BLaER1 treated with 17β-estradiol and CSF1 and Interleukin-3, amounts not matched to agents 10 nM and 100 nM (cell line): ENCODE results near the gene TMPRSS11A.
A peak's percentile ranks its signal among the peaks of the same experiment; 100 is the strongest.

Experiments
- H3K27ac ChIP-seq, 11 experiments: shearing (Covaris generic); formaldehyde crosslinking; 2 replicates each; pipeline ENCODE4 v1.8.1; 2022
- H3K27me3 ChIP-seq, 11 experiments: shearing (Covaris generic); formaldehyde crosslinking; 2 replicates each; pipeline ENCODE4 v1.8.1; 2022
- H3K36me3 ChIP-seq, 11 experiments: shearing (Covaris generic); formaldehyde crosslinking; 2 replicates each; pipeline ENCODE4 v1.8.1; 2022
- H3K4me1 ChIP-seq, 10 experiments: shearing (Covaris generic); formaldehyde crosslinking; 2 replicates each; pipeline ENCODE4 v1.8.1; 2022
- H3K4me2 ChIP-seq, 11 experiments: shearing (Covaris generic); formaldehyde crosslinking; 2 replicates each; pipeline ENCODE4 v1.8.1; 2022
- H3K4me3 ChIP-seq, 10 experiments: shearing (Covaris generic); formaldehyde crosslinking; 2 replicates each; pipeline ENCODE4 v1.8.1; 2022
- H3K9ac ChIP-seq, 11 experiments: shearing (Covaris generic); formaldehyde crosslinking; 2 replicates each; pipeline ENCODE4 v1.8.1; 2022
- H3K9me3 ChIP-seq, 11 experiments: shearing (Covaris generic); formaldehyde crosslinking; replicated peaks in 1 of 11; 2 replicates each; pipeline ENCODE4 v1.8.1; 2022
- H4K20me1 ChIP-seq, 11 experiments: shearing (Covaris generic); formaldehyde crosslinking; 2 replicates each; pipeline ENCODE4 v1.8.1; 2022
- Cebpa-rat ChIP-seq, 11 experiments: shearing (Covaris generic); IDR thresholded peaks; 2 replicates each; pipeline ENCODE4 v1.8.1; 2022

The TMPRSS11A gene

DNA sequence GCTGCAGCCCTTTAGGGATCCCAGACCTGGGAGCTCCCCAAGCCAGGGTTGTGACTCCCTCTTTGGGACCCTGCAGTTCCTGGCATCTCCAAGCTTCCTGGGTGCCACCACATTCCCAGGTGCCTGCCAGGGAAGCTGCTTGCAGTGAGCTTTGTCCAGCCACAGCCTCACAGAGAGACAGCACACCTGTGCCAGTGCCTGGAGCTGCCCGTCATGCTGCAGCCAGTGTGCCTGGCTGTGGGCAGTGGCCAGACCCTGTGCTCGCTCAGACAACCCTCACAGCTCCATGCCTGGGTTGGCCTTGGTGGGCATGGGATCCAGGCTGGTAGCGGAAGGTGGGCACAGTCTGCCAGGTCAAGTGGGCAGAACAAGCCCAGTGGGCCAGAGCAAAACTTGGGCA lies 36.0 kb downstream of the TMPRSS11A start:
- H3K9ac ChIP-seq, result no peak overlapping the region
- no peaks in the 10 kb centered on the region for H3K27me3 ChIP-seq
- no peaks in the 10 kb centered on the region for H4K20me1 ChIP-seq
- peaks cover 10 to 31% (median 17%) of the 10 kb centered on the region in 10 experiments; a peak in 18 of 20 replicates for H3K4me1 ChIP-seq
- H3K36me3 ChIP-seq, result peaks cover 0 to 6% (median 0%) of the 10 kb centered on the region in 11 experiments; a peak in 1 of 22 replicates
- TF ChIP-seq Cebpa-rat (IDR thresholded peaks at IDR 0.05), result no peak
- H3K4me3 ChIP-seq, result no peak overlapping the region
- peaks cover 21 to 36% (median 29%) of the 10 kb centered on the region in 11 experiments for H3K9me3 ChIP-seq
- H3K27ac ChIP-seq, result peak overlapping the region in 1 of 11 experiments; percentile 50; a peak in 3 of 22 replicates
- no peak overlapping the region; a peak in 1 of 22 replicates for H3K4me2 ChIP-seq

DNA sequence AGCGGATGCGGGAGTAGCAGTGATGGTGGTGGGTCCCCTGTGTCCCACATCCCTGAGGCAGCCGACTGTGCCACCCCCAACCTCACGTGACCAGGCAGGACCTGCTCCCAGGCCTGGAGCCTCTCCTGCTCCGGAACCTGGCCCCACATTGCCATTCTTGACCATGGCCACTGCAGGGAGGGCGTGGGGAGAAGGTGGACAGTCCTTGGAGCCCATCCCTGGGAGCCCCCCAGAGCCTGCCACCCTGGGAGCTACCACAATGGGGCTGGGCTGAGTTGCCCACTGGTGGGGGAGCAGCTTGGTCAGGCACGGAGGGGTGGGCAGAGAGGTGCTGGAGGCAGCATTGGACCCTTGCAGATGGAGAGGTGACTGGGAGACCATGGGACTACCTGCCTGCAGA lies 36.8 kb downstream of the TMPRSS11A start:
- H3K36me3 ChIP-seq, result peaks cover 0 to 6% (median 0%) of the 10 kb centered on the region in 11 experiments; a peak in 1 of 22 replicates
- no peaks in the 10 kb centered on the region for H3K27me3 ChIP-seq
- TF ChIP-seq Cebpa-rat (IDR thresholded peaks at IDR 0.05), result no peak
- H4K20me1 ChIP-seq, result no peaks in the 10 kb centered on the region
- H3K9me3 ChIP-seq, result peaks cover 21 to 36% (median 29%) of the 10 kb centered on the region in 11 experiments
- H3K9ac ChIP-seq, result no peak overlapping the region
- peaks cover 10 to 31% (median 17%) of the 10 kb centered on the region in 10 experiments; a peak in 18 of 20 replicates for H3K4me1 ChIP-seq
- H3K27ac ChIP-seq, result no peak overlapping the region
- no peak overlapping the region for H3K4me2 ChIP-seq
- H3K4me3 ChIP-seq, result no peak overlapping the region

DNA sequence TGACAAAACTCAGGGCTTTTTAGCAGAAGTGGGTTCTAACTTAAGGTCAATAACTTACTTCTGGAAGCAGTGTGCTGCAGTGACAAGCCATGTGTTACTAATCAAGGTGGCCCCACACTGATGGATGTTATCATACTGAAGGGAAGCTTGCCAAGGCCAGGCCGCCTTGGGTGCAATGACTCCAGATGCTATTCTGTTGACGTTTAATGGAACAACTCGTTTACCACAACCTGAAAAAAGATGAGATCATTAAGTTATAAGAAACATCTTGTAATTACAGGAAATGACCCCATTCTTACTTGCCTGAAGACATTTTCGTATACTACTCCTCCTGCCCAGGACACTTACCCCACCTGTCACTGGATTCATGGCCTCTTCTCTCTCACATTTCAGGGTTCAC lies 40.6 kb downstream of the TMPRSS11A start:
- Histone ChIP-seq H3K9ac (no peak overlapping the region), H3K27me3 (no peaks in the 10 kb centered on the region), H3K4me1 (peaks cover 0 to 17% (median 8%) of the 10 kb centered on the region in 10 experiments; a peak in 10 of 20 replicates)

DNA sequence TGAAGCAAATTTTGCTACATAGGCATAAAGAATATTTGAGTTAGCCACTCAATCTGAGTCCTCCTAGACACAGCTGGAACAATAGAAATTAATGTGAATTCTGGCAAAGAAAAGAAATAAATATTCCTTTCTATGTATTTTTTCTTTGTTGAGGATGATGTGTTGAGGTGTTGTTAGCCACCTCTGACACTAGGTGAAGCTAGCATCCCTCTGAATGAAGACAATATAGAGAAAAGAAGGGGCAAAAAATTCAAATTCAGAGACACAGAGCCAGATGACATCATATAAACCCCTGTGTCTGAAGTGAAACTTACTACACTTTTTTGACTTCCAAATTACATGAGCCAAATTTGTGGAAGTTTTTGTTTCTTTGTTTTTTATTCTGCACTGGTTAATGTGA lies 44.9 kb downstream of the TMPRSS11A start:
- H3K4me3 ChIP-seq, result no peak overlapping the region
- TF ChIP-seq Cebpa-rat (IDR thresholded peaks at IDR 0.05), result no peak
- H3K27me3 ChIP-seq, result no peaks in the 10 kb centered on the region
- H3K4me2 ChIP-seq, result no peak overlapping the region
- H3K4me1 ChIP-seq, result peaks cover 0 to 10% (median 8%) of the 10 kb centered on the region in 10 experiments; a peak in 10 of 20 replicates
- no peaks in the 10 kb centered on the region for H3K36me3 ChIP-seq
- H4K20me1 ChIP-seq, result no peaks in the 10 kb centered on the region
- H3K9me3 ChIP-seq, result no peaks in the 10 kb centered on the region
- no peak overlapping the region for H3K27ac ChIP-seq
- H3K9ac ChIP-seq, result no peak overlapping the region

More for the DNA sequence above, 40.6 kb downstream of the TMPRSS11A start:
- H3K4me2 ChIP-seq, result peak overlapping the region in 9 of 11 experiments; percentile 8 to 53 (median 17); a peak in 12 of 22 replicates
- no peak overlapping the region for H3K4me3 ChIP-seq
- H3K27ac ChIP-seq, result no peak overlapping the region
- no peaks in the 10 kb centered on the region for H4K20me1 ChIP-seq
- peaks cover 21 to 36% (median 29%) of the 10 kb centered on the region in 11 experiments for H3K9me3 ChIP-seq
- no peak for TF ChIP-seq Cebpa-rat (IDR thresholded peaks at IDR 0.05)
- peaks cover 0 to 6% (median 0%) of the 10 kb centered on the region in 11 experiments; a peak in 1 of 22 replicates for H3K36me3 ChIP-seq

DNA sequence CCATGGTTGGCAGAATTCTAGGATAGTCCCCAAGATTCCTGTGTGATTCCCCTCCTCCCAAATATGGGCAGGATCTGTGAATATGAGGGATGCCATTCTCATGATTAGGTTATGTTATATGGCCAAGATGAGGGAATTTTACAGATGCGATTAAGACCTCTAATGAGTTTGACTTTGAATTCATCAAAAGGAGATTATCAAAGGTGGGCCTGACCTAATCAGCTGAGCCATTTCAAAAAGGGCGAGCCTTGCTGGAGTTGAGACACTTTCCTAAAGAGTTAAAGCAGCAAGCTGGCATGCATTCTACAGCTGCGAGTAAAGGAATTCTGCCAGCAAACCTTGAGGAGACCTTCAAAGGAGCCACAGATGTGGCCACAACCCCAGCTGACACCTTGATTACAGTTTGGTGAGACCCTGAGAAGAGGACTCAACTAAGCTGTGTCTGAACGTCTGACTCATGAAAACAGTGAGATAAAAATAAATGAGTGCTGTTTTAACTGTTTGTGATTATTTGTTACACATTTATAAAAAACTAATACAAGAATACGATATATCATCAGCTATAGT lies 47.8 kb downstream of the TMPRSS11A start:
- Histone ChIP-seq H3K36me3 (no peaks in the 10 kb centered on the region), H3K4me2 (no peak overlapping the region), H3K27me3 (no peaks in the 10 kb centered on the region), H3K4me3 (no peak overlapping the region), H4K20me1 (no peaks in the 10 kb centered on the region), H3K9me3 (no peaks in the 10 kb centered on the region), H3K9ac (no peak overlapping the region), H3K4me1 (no peaks in the 10 kb centered on the region), H3K27ac (no peak overlapping the region)
- no peak for TF ChIP-seq Cebpa-rat (IDR thresholded peaks at IDR 0.05)

DNA sequence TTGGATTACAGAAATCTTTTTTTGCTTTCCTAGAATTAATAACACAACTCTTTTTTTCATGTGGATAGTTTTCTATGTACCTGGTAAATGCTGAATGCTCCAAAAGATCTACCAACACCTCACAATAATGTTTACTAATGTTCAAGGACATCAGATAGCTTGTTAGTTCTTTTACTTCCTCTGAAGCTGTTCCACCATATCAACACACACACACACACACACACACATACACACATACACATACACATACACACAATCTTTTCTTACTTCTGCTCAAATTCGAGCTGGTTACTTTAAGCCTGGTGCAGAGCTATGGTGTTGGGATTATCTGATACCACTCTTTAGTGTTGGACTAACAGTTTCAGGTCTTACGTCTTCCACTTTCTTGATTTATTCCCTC lies 51.2 kb downstream of the TMPRSS11A start:
- Histone ChIP-seq H3K4me3 (no peak overlapping the region), H3K9me3 (no peaks in the 10 kb centered on the region), H3K36me3 (no peaks in the 10 kb centered on the region), H3K27me3 (no peaks in the 10 kb centered on the region), H3K4me2 (no peak overlapping the region), H3K27ac (no peak overlapping the region), H3K9ac (no peak overlapping the region), H4K20me1 (no peaks in the 10 kb centered on the region), H3K4me1 (no peaks in the 10 kb centered on the region)
- TF ChIP-seq Cebpa-rat (IDR thresholded peaks at IDR 0.05), result no peak

DNA sequence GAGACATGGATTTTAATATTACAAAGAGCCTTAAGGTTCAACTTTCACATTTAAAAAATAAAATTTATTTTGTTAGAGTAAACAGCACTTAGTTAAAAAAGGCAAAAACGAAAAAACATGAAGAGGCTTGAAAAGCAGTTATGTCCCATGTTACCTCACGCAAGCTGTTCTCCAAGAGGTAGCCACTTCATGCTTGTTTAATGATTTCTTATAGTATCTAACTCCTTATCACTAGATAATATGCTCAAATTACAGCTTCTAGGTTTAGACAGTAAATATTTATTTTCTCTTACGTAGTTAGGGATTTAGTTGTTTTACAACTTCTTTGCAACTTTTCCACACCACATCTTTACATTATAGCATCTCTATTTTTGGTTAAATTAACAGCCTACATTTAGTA lies 51.7 kb downstream of the TMPRSS11A start:
- no peaks in the 10 kb centered on the region for H3K36me3 ChIP-seq
- H3K4me2 ChIP-seq, result no peak overlapping the region
- H3K9ac ChIP-seq, result no peak overlapping the region
- H3K27me3 ChIP-seq, result no peaks in the 10 kb centered on the region
- no peak for TF ChIP-seq Cebpa-rat (IDR thresholded peaks at IDR 0.05)
- no peak overlapping the region for H3K4me3 ChIP-seq
- peaks cover 0 to 3% (median 0%) of the 10 kb centered on the region in 11 experiments; a peak in 1 of 22 replicates for H3K9me3 ChIP-seq
- no peak overlapping the region for H3K27ac ChIP-seq
- no peaks in the 10 kb centered on the region for H4K20me1 ChIP-seq
- H3K4me1 ChIP-seq, result no peaks in the 10 kb centered on the region

DNA sequence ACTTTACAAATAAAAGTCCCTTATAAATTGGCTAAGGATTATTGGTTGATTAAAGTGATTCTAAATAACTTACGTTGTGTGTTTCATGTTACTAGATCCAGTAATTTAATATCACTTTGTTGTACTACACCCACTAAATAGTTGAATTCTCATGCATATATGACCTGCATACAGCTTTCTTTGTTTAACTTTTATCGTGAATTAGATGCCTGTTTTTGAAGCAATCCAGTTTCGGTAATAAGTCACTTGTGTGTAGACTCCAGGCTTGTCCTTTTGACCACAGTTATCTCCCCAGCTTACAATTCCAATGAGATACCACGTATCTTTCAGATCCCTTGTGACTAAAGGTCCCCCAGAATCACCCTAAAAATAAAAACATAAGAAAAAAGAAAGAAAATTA lies 52.2 kb downstream of the TMPRSS11A start:
- TF ChIP-seq Cebpa-rat (IDR thresholded peaks at IDR 0.05), result no peak
- H3K4me1 ChIP-seq, result no peaks in the 10 kb centered on the region

DNA sequence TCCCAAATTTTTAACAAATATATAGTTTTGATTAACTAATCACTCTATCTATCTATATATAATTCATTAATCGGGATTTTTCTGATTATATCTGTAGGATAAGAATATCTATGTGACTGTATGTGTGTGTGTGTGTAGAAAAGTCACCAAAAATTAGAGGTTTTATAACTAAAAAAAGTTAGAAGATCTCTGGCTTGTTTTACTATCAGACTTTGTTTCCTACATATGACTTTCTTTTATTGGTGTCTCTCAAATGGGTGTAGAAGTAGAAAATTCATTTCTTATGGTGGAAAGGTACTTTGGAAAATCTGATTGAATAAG lies 52.7 kb downstream of the TMPRSS11A start:
- H3K4me2 ChIP-seq, result no peak overlapping the region
- no peaks in the 10 kb centered on the region for H4K20me1 ChIP-seq
- H3K4me1 ChIP-seq, result no peaks in the 10 kb centered on the region
- no peak overlapping the region for H3K4me3 ChIP-seq
- H3K9ac ChIP-seq, result no peak overlapping the region
- H3K9me3 ChIP-seq, result peaks cover 0 to 3% (median 0%) of the 10 kb centered on the region in 11 experiments; a peak in 2 of 22 replicates
- H3K27ac ChIP-seq, result no peak overlapping the region
- H3K27me3 ChIP-seq, result no peaks in the 10 kb centered on the region
- H3K36me3 ChIP-seq, result no peaks in the 10 kb centered on the region
- TF ChIP-seq Cebpa-rat (IDR thresholded peaks at IDR 0.05), result no peak

More for the DNA sequence above, 52.2 kb downstream of the TMPRSS11A start:
- H3K4me3 ChIP-seq, result no peak overlapping the region
- H3K27me3 ChIP-seq, result no peaks in the 10 kb centered on the region
- H3K9ac ChIP-seq, result no peak overlapping the region
- no peaks in the 10 kb centered on the region for H3K36me3 ChIP-seq
- H3K4me2 ChIP-seq, result no peak overlapping the region
- no peak overlapping the region for H3K27ac ChIP-seq
- H3K9me3 ChIP-seq, result peaks cover 0 to 3% (median 0%) of the 10 kb centered on the region in 11 experiments; a peak in 2 of 22 replicates
- no peaks in the 10 kb centered on the region for H4K20me1 ChIP-seq
